HFF-Myc (cell line): ENCODE results near the gene FRMPD2.
"Not testable (repeated sequence)": the region's sequence is repeated elsewhere in the genome, so short reads cannot be mapped to it uniquely, and the experiment has no call there.

Experiments used
- DNase-seq: peaks from one replicate; pipeline ENCODE4 v3.0.0-alpha.2; 2011; ENCODE audit warnings: low read depth; ENCODE audit errors: extremely low read depth
- H3K4me3 ChIP-seq: replicated peaks from 2 replicates; pipeline ENCODE4 v1.5.1; 2011; ENCODE audit warnings: low read depth, mild to moderate bottlenecking, control low read depth, low read length

The FRMPD2 gene

GRCh38 chr10:48126251-48126650 is 148.2 kb downstream of the FRMPD2 start:
- not testable (repeated sequence) for H3K4me3 ChIP-seq, DNase-seq

- not testable (repeated sequence) for H3K4me3 ChIP-seq, DNase-seq
These were observed 148.9 kb downstream of the FRMPD2 start for GRCh38 chr10:48125631-48126030.

GRCh38 chr10:48122618-48123017 is 151.9 kb downstream of the FRMPD2 start:
- DNase-seq, H3K4me3 ChIP-seq: not testable (repeated sequence)

GRCh38 chr10:48110277-48110676 is 164.2 kb downstream of the FRMPD2 start:
- not testable (repeated sequence) for H3K4me3 ChIP-seq, DNase-seq
